CD14-positive monocyte (primary cell): ENCODE measurements around the gene TRMO. TPM values are rescaled to one million over a fixed set of nuclear protein-coding genes. Genes with fewer than 3 reads are reported as not detected.
A peak's percentile ranks its signal among the peaks of the same experiment; 100 is the strongest.

Experiments
- DNase-seq, 3 donors: peaks; one replicate each; pipeline ENCODE4 v3.0.0-alpha.2; 2011 to 2022
- H2AFZ ChIP-seq: 2 replicates; pipeline ENCODE4 v1.6.0; 2012; ENCODE audit warnings: mild to moderate bottlenecking, low read depth, low read length, inconsistent platforms; ENCODE audit not compliant: insufficient read depth, poor library complexity, severe bottlenecking
- H3K27ac ChIP-seq, 2 donors: 1 replicate in 1 of 2; 2 replicates in 1 of 2; pipeline ENCODE4 v1.5.1; 2012 to 2013; ENCODE audit warnings: low read length in 2 of 2, control low read depth in 1 of 2, inconsistent platforms in 1 of 2, low read depth in 1 of 2, mild to moderate bottlenecking in 1 of 2
- H3K27me3 ChIP-seq, 2 donors: one replicate each; pipeline versions ENCODE4 v1.6.0 to v1.6.1; 2011 to 2013; ENCODE audit warnings: low read length in 2 of 2; ENCODE audit not compliant: control insufficient read depth in 2 of 2, insufficient read depth in 2 of 2
- H3K36me3 ChIP-seq, 2 donors: replicated peaks in 1 of 2; 1 replicate in 1 of 2; 2 replicates in 1 of 2; pipeline versions ENCODE4 v1.5.1 to v1.6.1; 2012 to 2013; ENCODE audit warnings: low read length in 2 of 2, control low read depth in 1 of 2, inconsistent platforms in 1 of 2, mild to moderate bottlenecking in 1 of 2; ENCODE audit not compliant: insufficient read depth in 2 of 2, control insufficient read depth in 1 of 2
- H3K4me1 ChIP-seq, 2 donors: 1 replicate in 1 of 2; 2 replicates in 1 of 2; pipeline versions ENCODE4 v1.5.1 to v1.6.1; 2012 to 2013; ENCODE audit warnings: low read length in 2 of 2, control low read depth in 1 of 2, inconsistent platforms in 1 of 2, mild to moderate bottlenecking in 1 of 2, moderate library complexity in 1 of 2; ENCODE audit not compliant: insufficient read depth in 2 of 2, control insufficient read depth in 1 of 2
- H3K4me2 ChIP-seq: replicated peaks from 2 replicates; pipeline ENCODE3; 2012; ENCODE audit warnings: low read length, moderate library complexity, mild to moderate bottlenecking; ENCODE audit not compliant: poor library complexity, severe bottlenecking; ENCODE audit errors: extremely low read depth
- H3K4me3 ChIP-seq, 3 experiments: fragments of 200-600 bp in 1 of 3; sonication (generic) in 1 of 3; replicated peaks in 1 of 3; 1 replicate in 2 of 3; 2 replicates in 1 of 3; pipeline ENCODE4 v1.5.1; 2011 to 2013; ENCODE audit warnings: low read length in 3 of 3, mild to moderate bottlenecking in 3 of 3, control low read depth in 2 of 3, low read depth in 2 of 3, inconsistent platforms in 1 of 3, moderate library complexity in 1 of 3
- H3K79me2 ChIP-seq: 2 replicates; pipeline ENCODE4 v1.6.0; 2012; ENCODE audit warnings: mild to moderate bottlenecking, control low read depth, inconsistent platforms, low read length, moderate library complexity; ENCODE audit not compliant: insufficient read depth
- H3K9ac ChIP-seq: 2 replicates; pipeline ENCODE4 v1.6.0; 2017; ENCODE audit warnings: low read length, mild to moderate bottlenecking; ENCODE audit not compliant: insufficient read depth, poor library complexity, severe bottlenecking
- H3K9me3 ChIP-seq, 2 donors: replicated peaks in 1 of 2; 1 replicate in 1 of 2; 2 replicates in 1 of 2; pipeline versions ENCODE4 v1.5.1 to v1.6.1; 2012 to 2013; ENCODE audit warnings: low read length in 2 of 2, control low read depth in 1 of 2; ENCODE audit not compliant: control insufficient read depth in 1 of 2, insufficient read depth in 1 of 2
- H4K20me1 ChIP-seq: 2 replicates; pipeline ENCODE4 v1.6.0; 2012; ENCODE audit warnings: mild to moderate bottlenecking, low read length, control low read depth, moderate library complexity; ENCODE audit not compliant: insufficient read depth
- H3K27ac Mint-ChIP-seq, 7 donors: one replicate each; pipeline ENCODE4 v1.8.0; 2020; ENCODE audit warnings: mild to moderate bottlenecking in 7 of 7, mixed read lengths in 7 of 7, moderate library complexity in 6 of 7, inconsistent platforms in 2 of 7
- H3K27me3 Mint-ChIP-seq, 3 donors: one replicate each; pipeline ENCODE4 v1.8.0; 2021 to 2022; ENCODE audit warnings: low read depth in 3 of 3, mild to moderate bottlenecking in 3 of 3, mixed read lengths in 3 of 3, moderate library complexity in 3 of 3, inconsistent platforms in 1 of 3
- H3K36me3 Mint-ChIP-seq, 2 donors: one replicate each; pipeline ENCODE4 v1.8.0; 2020; ENCODE audit warnings: mixed read lengths in 2 of 2, inconsistent platforms in 1 of 2, mild to moderate bottlenecking in 1 of 2
- H3K4me1 Mint-ChIP-seq: one replicate; pipeline ENCODE4 v1.8.0; 2020; ENCODE audit warnings: mild to moderate bottlenecking, mixed read lengths
- H3K4me3 Mint-ChIP-seq, 2 donors: one replicate each; pipeline ENCODE4 v1.8.0; 2020; ENCODE audit warnings: mild to moderate bottlenecking in 2 of 2, mixed read lengths in 2 of 2, moderate library complexity in 1 of 2
- H3K9me3 Mint-ChIP-seq, 7 donors: one replicate each; pipeline ENCODE4 v1.8.0; 2020 to 2022; ENCODE audit warnings: mixed read lengths in 7 of 7, mild to moderate bottlenecking in 6 of 7, moderate library complexity in 6 of 7, inconsistent platforms in 2 of 7
- WGBS: methylation state at CpG from one replicate; pipeline ENCODE4 v1.1.5; 2013; ENCODE audit warnings: missing lambda C conversion rate; ENCODE audit not compliant: insufficient coverage; 5-methylcytosine and 5-hydroxymethylcytosine counted together
- intact Hi-C, 2 donors: fragments of 100-400 bp; cut with micrococcal nuclease; formaldehyde crosslinking; loops; one replicate each; pipeline versions ENCODE4 v1.15.0 to v1.15.1; 2023
- polyA plus RNA-seq, 3 donors: library from polyadenylated mRNA; depleted of rRNA in 1 of 3; unstranded in 2 of 3; stranded (reverse) in 1 of 3; fragments of 300-500 nt in 2 of 3; fragments of >200 nt in 1 of 3; fragmentation: Illumina TruSeq in 2 of 3; gene quantifications; 1 replicate in 2 of 3; 2 replicates in 1 of 3; pipeline ENCODE4 v1.2.3, GENCODE V29; 2012 to 2021
- TF ChIP-seq, protein P1 (sequence below): fragments of 200-600 bp; IDR thresholded peaks from one replicate; pipeline ENCODE4 v1.8.0; 2022; ENCODE audit warnings: antibody characterized with exemption, mild to moderate bottlenecking

Gene TRMO
- polyA plus RNA-seq, 3 donors, result 13.4 to 20.6 (median 13.5) TPM

DNA sequence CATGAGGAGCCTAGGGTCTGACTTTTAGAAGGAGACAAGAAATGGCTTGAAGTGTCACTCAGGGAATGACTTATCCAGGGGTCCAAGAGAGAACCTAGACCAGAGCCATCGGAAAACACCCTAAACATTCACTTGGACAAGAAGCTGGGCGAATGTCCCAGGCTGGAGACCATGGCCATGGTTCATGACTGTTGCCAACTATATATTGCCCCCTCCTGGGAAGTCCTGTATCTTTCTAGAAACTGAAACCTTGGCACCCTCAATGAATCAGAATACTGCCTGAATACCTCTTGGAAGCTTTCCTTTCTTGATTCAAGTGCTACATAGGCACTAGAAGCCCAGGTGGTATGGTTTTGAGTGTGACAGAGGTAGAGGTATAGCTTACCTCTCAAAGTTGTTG, 29.9 kb downstream of the TRMO start:
- intact Hi-C loops, result loop anchor here in 1 of 2 donors (10.0 kb wide), 1 partner anchor 142 kb away; no protein-coding TSS in a partner anchor
- Histone ChIP-seq H3K9me3 (no peaks in the 10 kb centered on the region), H2AFZ (no peak overlapping the region), H3K79me2 (no peaks in the 10 kb centered on the region), H3K4me1 (no peaks in the 10 kb centered on the region), H3K27ac (no peak overlapping the region), H3K27me3 (no peaks in the 10 kb centered on the region), H3K9ac (no peak overlapping the region), H3K4me3 (no peak overlapping the region), H4K20me1 (no peaks in the 10 kb centered on the region), H3K36me3 (no peaks in the 10 kb centered on the region), H3K4me2 (no peak overlapping the region)
- Mint-ChIP-seq H3K36me3 (peaks cover 8 to 13% of the 10 kb centered on the region in 2 donors), H3K9me3 (peaks cover 0 to 6% (median 0%) of the 10 kb centered on the region in 7 donors), H3K4me1 (peaks cover 7% of the 10 kb centered on the region), H3K4me3 (no peak overlapping the region), H3K27ac (no peak overlapping the region), H3K27me3 (peaks cover 0 to 8% (median 4%) of the 10 kb centered on the region in 3 donors)
- DNase-seq, result no peak
- TF ChIP-seq, protein P1, sequence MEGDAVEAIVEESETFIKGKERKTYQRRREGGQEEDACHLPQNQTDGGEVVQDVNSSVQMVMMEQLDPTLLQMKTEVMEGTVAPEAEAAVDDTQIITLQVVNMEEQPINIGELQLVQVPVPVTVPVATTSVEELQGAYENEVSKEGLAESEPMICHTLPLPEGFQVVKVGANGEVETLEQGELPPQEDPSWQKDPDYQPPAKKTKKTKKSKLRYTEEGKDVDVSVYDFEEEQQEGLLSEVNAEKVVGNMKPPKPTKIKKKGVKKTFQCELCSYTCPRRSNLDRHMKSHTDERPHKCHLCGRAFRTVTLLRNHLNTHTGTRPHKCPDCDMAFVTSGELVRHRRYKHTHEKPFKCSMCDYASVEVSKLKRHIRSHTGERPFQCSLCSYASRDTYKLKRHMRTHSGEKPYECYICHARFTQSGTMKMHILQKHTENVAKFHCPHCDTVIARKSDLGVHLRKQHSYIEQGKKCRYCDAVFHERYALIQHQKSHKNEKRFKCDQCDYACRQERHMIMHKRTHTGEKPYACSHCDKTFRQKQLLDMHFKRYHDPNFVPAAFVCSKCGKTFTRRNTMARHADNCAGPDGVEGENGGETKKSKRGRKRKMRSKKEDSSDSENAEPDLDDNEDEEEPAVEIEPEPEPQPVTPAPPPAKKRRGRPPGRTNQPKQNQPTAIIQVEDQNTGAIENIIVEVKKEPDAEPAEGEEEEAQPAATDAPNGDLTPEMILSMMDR, result no peak
- WGBS, result 100% methylated on average over 1 of the region's 2 CpGs

DNA sequence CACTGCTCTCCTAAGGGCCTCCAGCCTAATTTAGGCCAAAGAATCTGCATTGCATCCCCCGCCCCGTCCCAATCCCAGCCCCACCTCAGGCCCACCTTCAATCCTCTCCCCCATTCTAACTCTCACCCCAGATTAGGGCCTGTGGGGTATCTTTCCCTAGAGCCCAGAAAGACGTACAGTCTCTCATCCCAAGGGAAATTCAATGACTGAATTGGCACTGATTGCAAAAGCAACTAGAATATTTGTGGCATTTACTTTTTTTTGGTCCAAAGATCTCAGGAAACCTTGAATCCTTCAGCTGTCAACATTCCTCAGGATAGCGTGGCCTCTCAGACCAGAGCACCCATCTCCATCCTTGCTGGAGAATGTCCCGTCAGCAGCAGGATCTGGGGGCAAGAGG, 30.6 kb downstream of the TRMO start:
- Histone ChIP-seq H3K27ac (no peak overlapping the region), H3K27me3 (no peaks in the 10 kb centered on the region), H3K4me2 (no peak overlapping the region), H3K9me3 (no peaks in the 10 kb centered on the region), H3K9ac (no peak overlapping the region), H4K20me1 (no peaks in the 10 kb centered on the region), H3K36me3 (no peaks in the 10 kb centered on the region), H3K4me1 (no peaks in the 10 kb centered on the region), H3K4me3 (no peak overlapping the region), H2AFZ (no peak overlapping the region), H3K79me2 (no peaks in the 10 kb centered on the region)
- Mint-ChIP-seq H3K36me3 (peaks cover 6 to 10% of the 10 kb centered on the region in 2 donors), H3K27me3 (peaks cover 0 to 8% (median 4%) of the 10 kb centered on the region in 3 donors), H3K4me3 (no peak overlapping the region), H3K9me3 (peaks cover 0 to 6% (median 0%) of the 10 kb centered on the region in 7 donors), H3K27ac (peak overlapping the region in 2 of 7 donors; percentile 31 to 43), H3K4me1 (peaks cover 7% of the 10 kb centered on the region)
- DNase-seq, result no peak
- intact Hi-C loops, result loop anchor here in 1 of 2 donors (10.0 kb wide), 1 partner anchor 143 kb away; no protein-coding TSS in a partner anchor
- TF ChIP-seq, protein P1, result no peak
- 100% methylated on average over 3 of the region's 5 CpGs for WGBS
